Kidney (tissue), 14 donors: ENCODE results near the gene TMEM186. TPM values are rescaled to one million over a fixed set of nuclear protein-coding genes. Genes with fewer than 3 reads are reported as not detected.

Experiments
- DNase-seq, 5 donors: peaks; one replicate each; pipeline ENCODE4 v3.0.0-alpha.2; 2013 to 2020
- FAIRE-seq: peaks from 2 replicates; lab custom pipeline; 2012; peaks lifted over from hg19 to GRCh38; lab: Jason Lieb, UNC
- H3K27ac ChIP-seq, 2 donors: one replicate each; pipeline ENCODE4 v1.7.0; 2013; ENCODE audit warnings: low read depth in 2 of 2, low read length in 2 of 2, inconsistent platforms in 1 of 2
- H3K27me3 ChIP-seq: one replicate; pipeline ENCODE4 v1.7.1; 2013; ENCODE audit warnings: low read length, inconsistent platforms; ENCODE audit not compliant: control insufficient read depth, insufficient read depth
- H3K36me3 ChIP-seq, 3 donors: one replicate each; pipeline versions ENCODE4 v1.7.0 to v1.7.1; 2013; ENCODE audit warnings: low read length in 3 of 3, control low read depth in 1 of 3, inconsistent platforms in 1 of 3; ENCODE audit not compliant: insufficient read depth in 3 of 3, control insufficient read depth in 2 of 3
- H3K4me1 ChIP-seq, 3 donors: one replicate each; pipeline versions ENCODE4 v1.7.0 to v1.7.1; 2013; ENCODE audit warnings: low read length in 3 of 3, inconsistent platforms in 1 of 3, low read depth in 1 of 3; ENCODE audit not compliant: control insufficient read depth in 2 of 3, insufficient read depth in 2 of 3
- H3K4me3 ChIP-seq, 3 donors: one replicate each; pipeline versions ENCODE4 v1.7.0 to v1.8.1; 2013; ENCODE audit warnings: low read length in 3 of 3, control low read depth in 1 of 3, inconsistent platforms in 1 of 3
- H3K9ac ChIP-seq, 3 donors: one replicate each; pipeline versions ENCODE4 v1.7.0 to v1.7.1; 2013; ENCODE audit warnings: low read length in 3 of 3, control low read depth in 1 of 3, inconsistent platforms in 1 of 3
- H3K9me3 ChIP-seq, 3 donors: one replicate each; pipeline versions ENCODE4 v1.7.0 to v1.7.1; 2013; ENCODE audit warnings: low read length in 3 of 3, control low read depth in 1 of 3, inconsistent platforms in 1 of 3; ENCODE audit not compliant: control insufficient read depth in 2 of 3, insufficient read depth in 1 of 3
- intact Hi-C: fragments of 100-400 bp; cut with DNase I; formaldehyde crosslinking; loops from one replicate; pipeline ENCODE4 v1.11.1; 2022
- polyA plus RNA-seq: library from polyadenylated mRNA; stranded (reverse); fragments of 350-450 nt; fragmentation: Illumina TruSeq; extraction: RNeasy Lipid Tissue Mini Kit (QIAGEN cat#74804); gene quantifications from one replicate; pipeline ENCODE4 v1.2.3, GENCODE V29; 2014; ENCODE audit warnings: low read depth, low replicate concordance; ENCODE audit not compliant: insufficient read depth
- total RNA-seq: library from RNA; stranded (reverse); fragmentation: NEBNext Ultra II Directional; extraction: Animal tissue kit (Norgen Biotek cat#: 25700); gene quantifications from one replicate; pipeline ENCODE4 v1.2.1, GENCODE V29; 2021
- TF ChIP-seq, protein P1 (sequence below): IDR thresholded peaks from 3 replicates; pipeline ENCODE4 v1.5.1; 2012; ENCODE audit warnings: mild to moderate bottlenecking, moderate library complexity, borderline replicate concordance; ENCODE audit not compliant: insufficient read depth; ENCODE audit errors: extremely low read depth
- donor health status: control.
- donor health status: control.
- donor health status: control.
- donor health status: control.
- donor health status: control.
- donor health status: DM: yes; HTN: yes; CAD: no.
- donor health status: Normal renal cell carcinoma (clear cell type).

Gene TMEM186
- total and polyA plus RNA-seq, 2 donors from 2014 or later: 11.0 to 20.2 TPM

GRCh38 chr16:8819411-8820034 lies 22.1 kb upstream of the TMEM186 start:
- TF ChIP-seq, protein P1, sequence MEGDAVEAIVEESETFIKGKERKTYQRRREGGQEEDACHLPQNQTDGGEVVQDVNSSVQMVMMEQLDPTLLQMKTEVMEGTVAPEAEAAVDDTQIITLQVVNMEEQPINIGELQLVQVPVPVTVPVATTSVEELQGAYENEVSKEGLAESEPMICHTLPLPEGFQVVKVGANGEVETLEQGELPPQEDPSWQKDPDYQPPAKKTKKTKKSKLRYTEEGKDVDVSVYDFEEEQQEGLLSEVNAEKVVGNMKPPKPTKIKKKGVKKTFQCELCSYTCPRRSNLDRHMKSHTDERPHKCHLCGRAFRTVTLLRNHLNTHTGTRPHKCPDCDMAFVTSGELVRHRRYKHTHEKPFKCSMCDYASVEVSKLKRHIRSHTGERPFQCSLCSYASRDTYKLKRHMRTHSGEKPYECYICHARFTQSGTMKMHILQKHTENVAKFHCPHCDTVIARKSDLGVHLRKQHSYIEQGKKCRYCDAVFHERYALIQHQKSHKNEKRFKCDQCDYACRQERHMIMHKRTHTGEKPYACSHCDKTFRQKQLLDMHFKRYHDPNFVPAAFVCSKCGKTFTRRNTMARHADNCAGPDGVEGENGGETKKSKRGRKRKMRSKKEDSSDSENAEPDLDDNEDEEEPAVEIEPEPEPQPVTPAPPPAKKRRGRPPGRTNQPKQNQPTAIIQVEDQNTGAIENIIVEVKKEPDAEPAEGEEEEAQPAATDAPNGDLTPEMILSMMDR: no peak
- DNase-seq: no peak
- H3K27me3 ChIP-seq: no peaks in the 10 kb centered on the region
- no peak for FAIRE-seq
- H3K9me3 ChIP-seq: no peaks in the 10 kb centered on the region
- no peak overlapping the region for H3K9ac ChIP-seq
- no peak overlapping the region for H3K27ac ChIP-seq
- peaks cover 4 to 7% (median 6%) of the 10 kb centered on the region in 3 donors for H3K36me3 ChIP-seq
- intact Hi-C loops: no loop called here
- no peaks in the 10 kb centered on the region for H3K4me1 ChIP-seq
- H3K4me3 ChIP-seq: no peak overlapping the region

DNA sequence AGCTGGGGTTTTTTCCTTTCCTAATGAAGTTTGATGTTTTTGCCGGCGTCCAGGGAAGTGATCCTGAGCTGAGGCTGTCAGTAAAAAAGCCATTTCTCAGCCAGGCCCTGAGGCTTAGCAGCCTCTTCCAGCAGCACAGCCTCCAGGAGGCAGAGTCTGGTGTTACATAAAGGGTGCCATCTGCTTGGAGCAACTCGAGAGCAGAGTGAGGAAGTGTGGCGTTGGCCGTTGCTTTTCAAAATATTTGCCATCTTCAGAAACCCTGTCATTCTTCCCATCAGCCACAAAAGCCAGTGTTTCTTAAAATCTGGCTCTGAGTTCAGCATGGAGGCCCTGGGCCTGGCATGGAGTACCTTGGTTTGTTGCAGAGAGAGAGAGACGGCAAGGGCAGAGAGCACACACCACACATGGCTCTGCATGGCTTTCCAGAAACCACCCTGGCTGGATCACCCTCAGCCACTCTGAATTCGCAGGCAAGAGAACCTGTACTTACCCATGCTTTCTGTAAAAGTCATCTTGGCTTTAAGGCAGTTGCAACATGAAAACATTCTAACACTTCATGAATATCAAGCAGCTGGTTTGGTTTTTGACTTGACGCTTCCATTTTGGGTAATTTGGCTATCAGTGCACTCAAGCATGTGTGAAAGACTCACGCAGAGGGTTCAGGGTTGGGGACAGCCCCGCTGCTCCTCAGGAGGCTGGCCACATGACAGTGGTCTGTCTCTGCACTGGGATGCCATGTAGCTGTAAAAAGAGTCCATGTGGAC lies 21.2 kb upstream of the TMEM186 start:
- intact Hi-C loops: no loop called here
- no peak for FAIRE-seq
- H3K36me3 ChIP-seq: peaks cover 4 to 13% (median 10%) of the 10 kb centered on the region in 3 donors
- H3K9me3 ChIP-seq: no peaks in the 10 kb centered on the region
- H3K9ac ChIP-seq: no peak overlapping the region
- DNase-seq: no peak
- H3K4me3 ChIP-seq: no peak overlapping the region
- H3K27me3 ChIP-seq: no peaks in the 10 kb centered on the region
- TF ChIP-seq, protein P1: no peak
- no peaks in the 10 kb centered on the region for H3K4me1 ChIP-seq
- H3K27ac ChIP-seq: no peak overlapping the region

DNA sequence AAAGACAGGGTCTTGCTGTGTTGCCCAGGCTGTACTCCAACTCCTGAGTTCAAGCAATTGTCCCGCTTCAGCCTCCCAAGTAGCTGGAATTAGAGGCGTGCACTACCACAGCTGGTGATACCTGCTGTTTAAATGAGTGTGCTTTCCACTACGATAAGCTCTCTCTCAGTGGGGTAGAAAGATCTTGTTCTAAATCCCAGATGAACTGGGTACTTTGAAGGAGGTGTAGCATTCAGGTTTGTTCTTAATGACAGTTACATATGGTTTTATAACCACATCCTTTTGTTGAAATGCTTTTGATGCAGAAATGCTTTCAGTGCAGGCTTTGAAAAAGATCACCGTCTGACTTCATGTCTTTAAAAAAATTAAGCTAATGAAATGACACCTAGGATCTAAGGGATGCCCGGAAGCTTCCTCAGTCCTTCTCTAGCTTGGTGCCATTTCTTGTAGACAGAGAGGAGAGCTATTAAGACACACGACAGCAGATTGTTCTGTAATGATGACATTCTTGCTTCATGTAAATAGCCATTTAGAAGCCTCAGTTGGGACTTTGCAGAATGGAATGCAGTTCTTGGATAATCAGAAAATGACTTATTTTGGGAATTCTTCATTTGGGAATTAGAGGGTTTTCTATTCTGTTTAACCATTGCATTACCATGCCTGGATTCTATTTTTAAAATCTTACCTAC lies 19.7 kb upstream of the TMEM186 start:
- H3K9ac ChIP-seq: no peak overlapping the region
- DNase-seq (no peak), FAIRE-seq (no peak)
- TF ChIP-seq, protein P1: no peak
- H3K4me1 ChIP-seq: no peaks in the 10 kb centered on the region
- H3K27me3 ChIP-seq: no peaks in the 10 kb centered on the region
- no peak overlapping the region for H3K4me3 ChIP-seq
- H3K9me3 ChIP-seq: no peaks in the 10 kb centered on the region
- intact Hi-C loops: no loop called here
- peaks cover 4 to 28% (median 25%) of the 10 kb centered on the region in 3 donors for H3K36me3 ChIP-seq
- no peak overlapping the region for H3K27ac ChIP-seq
